Aorta (tissue), 5 donors: ENCODE data around the gene CUX1. TPM values are rescaled to one million over a fixed set of nuclear protein-coding genes. Genes with fewer than 3 reads are reported as not detected.

Source experiments
- ATAC-seq: fragments of 200-7000 bp; cut with Tn5 transposase; one replicate; pipeline ENCODE4 v1.9.1; 2022; ENCODE audit warnings: moderate library complexity; ENCODE audit not compliant: low FRiP score
- DNase-seq, 2 donors: peaks; one replicate each; pipeline ENCODE4 v3.0.0-alpha.2; 2020
- H3K27ac ChIP-seq, 2 donors: one replicate each; pipeline ENCODE4 v1.5.1; 2013; ENCODE audit warnings: low read length in 2 of 2, mild to moderate bottlenecking in 2 of 2, moderate library complexity in 2 of 2, control low read depth in 1 of 2, inconsistent platforms in 1 of 2, low read depth in 1 of 2
- H3K27me3 ChIP-seq, 2 donors: one replicate each; pipeline ENCODE4 v1.6.1; 2013; ENCODE audit warnings: control low read depth in 1 of 2, low read length in 1 of 2, mild to moderate bottlenecking in 1 of 2, moderate library complexity in 1 of 2; ENCODE audit not compliant: insufficient read depth in 2 of 2, control insufficient read depth in 1 of 2
- H3K36me3 ChIP-seq, 2 donors: one replicate each; pipeline ENCODE4 v1.6.1; 2013; ENCODE audit warnings: control low read depth in 1 of 2, low read length in 1 of 2, mild to moderate bottlenecking in 1 of 2; ENCODE audit not compliant: insufficient read depth in 2 of 2, control insufficient read depth in 1 of 2
- H3K4me1 ChIP-seq, 2 donors: one replicate each; pipeline ENCODE4 v1.6.1; 2013; ENCODE audit warnings: low read length in 2 of 2, control low read depth in 1 of 2, mild to moderate bottlenecking in 1 of 2, moderate library complexity in 1 of 2; ENCODE audit not compliant: insufficient read depth in 2 of 2, control insufficient read depth in 1 of 2
- H3K4me3 ChIP-seq, 2 donors: one replicate each; pipeline ENCODE4 v1.5.1; 2013; ENCODE audit warnings: low read length in 2 of 2, control low read depth in 1 of 2, mild to moderate bottlenecking in 1 of 2
- H3K9me3 ChIP-seq: one replicate; pipeline ENCODE4 v1.6.1; 2013; ENCODE audit warnings: mild to moderate bottlenecking, low read length; ENCODE audit not compliant: control insufficient read depth
- WGBS, 2 donors: extraction: QIAGEN DNeasy Blood & Tissue Kit; methylation state at CpG; one replicate each; pipeline ENCODE4 v1.1.7; 2013; 5-methylcytosine and 5-hydroxymethylcytosine counted together
- intact Hi-C, 2 donors: fragments of 100-400 bp; cut with DNase I; formaldehyde crosslinking; loops; one replicate each; pipeline versions ENCODE4 v1.14.2 to v1.15.0; 2022
- polyA plus RNA-seq, 2 donors: library from polyadenylated mRNA; stranded (reverse); fragments of 200-250 nt; gene quantifications; one replicate each; pipeline ENCODE4 v1.2.3, GENCODE V29; 2013
- total RNA-seq, 2 donors: library from RNA; stranded (reverse); fragmentation: NEBNext Ultra II Directional; extraction: Animal tissue kit (Norgen Biotek cat#: 25700); gene quantifications; one replicate each; pipeline ENCODE4 v1.2.1, GENCODE V29; 2021
- donor health status: healthy with polysubstance abuse.
- donor health status: Bipolar disorder and iron deficiency.
- donor health status: DM: no; HTN: no; CAD: no.
- donor health status: DM: no; HTN: no; CAD: no.
- donor health status: DM: yes; HTN: yes; CAD: no.

CUX1 gene
- total and polyA plus RNA-seq, 4 donors, result 51.6 to 159 (median 94.1) TPM

DNA sequence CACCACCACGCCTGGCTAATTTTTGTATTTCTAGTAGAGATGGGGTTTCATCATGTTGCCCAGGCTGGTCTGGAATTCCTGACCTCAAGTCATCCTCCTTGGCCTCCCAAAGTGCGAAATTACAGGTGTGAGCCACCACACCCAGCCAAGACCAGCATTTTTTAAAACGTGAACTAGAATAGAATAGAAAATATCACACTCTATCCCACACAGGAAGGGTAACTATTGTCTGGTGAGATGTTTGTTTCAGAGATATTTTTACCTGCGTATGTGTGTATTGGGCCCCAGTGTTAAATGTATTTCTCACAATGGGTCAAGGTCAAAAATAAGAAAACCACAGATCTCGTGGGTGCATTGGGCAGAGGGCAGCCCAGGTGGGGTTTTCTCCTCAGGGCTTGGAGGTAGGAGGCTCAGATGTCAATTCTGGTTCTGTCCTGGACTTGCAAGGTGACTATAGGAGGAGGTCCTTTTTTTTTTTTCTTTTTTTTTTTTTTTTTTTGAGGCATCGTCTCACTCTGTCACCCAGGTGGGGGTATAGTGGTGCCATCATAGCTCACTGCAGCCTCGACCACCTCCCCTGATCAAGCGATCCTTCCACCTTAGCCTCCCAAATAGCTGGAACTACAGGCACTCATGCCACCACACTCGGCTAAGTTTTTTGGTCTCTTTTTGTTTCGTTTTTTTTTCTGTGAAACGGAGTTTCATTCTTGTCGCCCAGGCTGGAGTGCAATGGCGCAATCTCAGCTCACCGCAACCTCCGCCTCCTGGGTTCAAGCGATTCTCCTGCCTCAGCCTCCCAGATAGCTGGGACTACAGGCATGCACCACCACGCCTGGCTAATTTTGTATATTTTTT lies 488.2 kb downstream of the CUX1 start:
- intact Hi-C loops, result no loop called here
- DNase-seq (no peak), ATAC-seq (no peak)
- Histone ChIP-seq H3K27me3 (no peaks in the 10 kb centered on the region), H3K4me3 (no peak overlapping the region), H3K27ac (no peak overlapping the region), H3K4me1 (no peaks in the 10 kb centered on the region), H3K36me3 (no peaks in the 10 kb centered on the region), H3K9me3 (no peaks in the 10 kb centered on the region)
- 95 to 97% methylated on average over 16 to 17 of the region's 17 CpGs for WGBS, 2 donors

GRCh38 chr7:102306916-102307677 lies 489.7 kb downstream of the CUX1 start:
- Histone ChIP-seq H3K27me3 (no peaks in the 10 kb centered on the region), H3K4me3 (no peak overlapping the region), H3K36me3 (no peaks in the 10 kb centered on the region), H3K4me1 (no peaks in the 10 kb centered on the region), H3K27ac (no peak overlapping the region), H3K9me3 (no peaks in the 10 kb centered on the region)
- intact Hi-C loops, result no loop called here
- ATAC-seq (peak; percentile 33), DNase-seq (peak in 1 of 2 donors; percentile 75)
- WGBS, 2 donors, result 63 to 65% methylated on average over 17 of the region's 17 CpGs

DNA sequence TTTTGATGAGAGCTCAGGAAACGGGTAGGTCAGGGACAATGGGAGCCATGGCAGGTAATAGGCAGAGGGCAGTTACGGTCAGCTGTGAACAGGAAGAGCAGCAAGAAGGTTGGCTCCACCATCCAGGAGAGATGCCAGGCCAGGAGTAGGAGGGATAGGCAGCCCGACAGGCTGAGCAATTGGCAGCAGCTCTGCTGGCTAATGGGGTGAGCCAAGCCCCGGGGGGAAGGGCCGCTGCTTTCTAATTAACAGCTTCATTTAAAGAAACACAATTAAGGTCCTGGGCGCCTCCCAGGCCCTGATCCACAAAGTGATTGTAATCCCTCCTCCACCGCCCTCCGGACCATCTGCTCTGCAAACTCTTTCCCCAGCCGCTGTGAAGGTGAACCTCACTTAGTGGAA lies 493.0 kb downstream of the CUX1 start:
- 88 to 93% methylated on average over 9 of the region's 9 CpGs for WGBS, 2 donors
- Histone ChIP-seq H3K27ac (no peak overlapping the region), H3K9me3 (no peaks in the 10 kb centered on the region), H3K36me3 (no peaks in the 10 kb centered on the region), H3K4me3 (no peak overlapping the region), H3K4me1 (no peaks in the 10 kb centered on the region), H3K27me3 (no peaks in the 10 kb centered on the region)
- intact Hi-C loops, result no loop called here
- no peak for ATAC-seq
- no peak for DNase-seq

GRCh38 chr7:102312317-102312716 lies 494.9 kb downstream of the CUX1 start:
- intact Hi-C loops, result no loop called here
- no peaks in the 10 kb centered on the region for H3K4me1 ChIP-seq
- no peak for DNase-seq
- ATAC-seq, result no peak
- H3K27ac ChIP-seq, result no peak overlapping the region
- H3K36me3 ChIP-seq, result no peaks in the 10 kb centered on the region
- 87 to 89% methylated on average over 2 of the region's 2 CpGs for WGBS, 2 donors
- H3K4me3 ChIP-seq, result no peak overlapping the region
- H3K27me3 ChIP-seq, result no peaks in the 10 kb centered on the region
- no peaks in the 10 kb centered on the region for H3K9me3 ChIP-seq

DNA sequence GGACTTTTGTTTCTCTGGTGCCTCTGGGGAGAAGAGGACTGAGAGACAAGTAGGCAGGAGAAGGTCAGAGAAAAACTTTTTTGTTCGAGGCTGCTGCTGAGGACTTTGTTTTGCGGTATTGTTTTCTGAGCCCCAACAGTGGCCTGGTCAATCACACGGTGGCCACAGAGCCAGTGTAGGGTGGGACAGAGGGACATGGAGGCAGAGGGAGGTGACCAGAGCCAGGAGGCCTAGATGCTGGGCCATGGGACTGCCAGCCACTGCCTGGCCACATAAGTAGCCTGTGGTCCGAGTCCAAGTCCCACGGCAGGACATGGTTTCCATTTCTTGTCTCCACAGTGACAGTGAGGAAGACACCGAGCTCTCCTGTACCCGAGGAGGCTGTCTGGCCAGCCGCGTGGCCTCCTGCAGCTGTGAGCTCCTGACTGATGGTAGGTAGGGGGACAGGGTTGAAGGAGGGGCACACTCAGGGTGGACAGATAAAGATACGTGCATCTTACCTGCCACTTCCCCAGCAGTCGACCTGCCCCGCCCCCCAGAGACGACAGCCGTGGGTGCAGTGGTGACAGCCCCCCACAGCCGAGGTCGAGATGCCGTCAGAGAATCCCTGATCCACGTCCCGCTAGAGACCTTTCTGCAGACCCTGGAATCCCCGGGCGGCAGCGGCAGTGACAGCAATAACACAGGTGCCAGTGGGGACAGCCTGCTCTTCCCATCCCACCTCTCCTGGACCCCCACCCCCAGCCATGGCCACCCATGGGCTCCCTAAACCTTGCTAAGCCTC lies 496.8 kb downstream of the CUX1 start:
- H3K36me3 ChIP-seq, result no peaks in the 10 kb centered on the region
- no peak overlapping the region for H3K4me3 ChIP-seq
- H3K9me3 ChIP-seq, result no peaks in the 10 kb centered on the region
- WGBS, 2 donors, result 91 to 92% methylated on average over 22 of the region's 22 CpGs
- intact Hi-C loops, result no loop called here
- no peaks in the 10 kb centered on the region for H3K27me3 ChIP-seq
- H3K27ac ChIP-seq, result no peak overlapping the region
- ATAC-seq (no peak), DNase-seq (peak in 1 of 2 donors; percentile 47)
- H3K4me1 ChIP-seq, result no peaks in the 10 kb centered on the region

DNA sequence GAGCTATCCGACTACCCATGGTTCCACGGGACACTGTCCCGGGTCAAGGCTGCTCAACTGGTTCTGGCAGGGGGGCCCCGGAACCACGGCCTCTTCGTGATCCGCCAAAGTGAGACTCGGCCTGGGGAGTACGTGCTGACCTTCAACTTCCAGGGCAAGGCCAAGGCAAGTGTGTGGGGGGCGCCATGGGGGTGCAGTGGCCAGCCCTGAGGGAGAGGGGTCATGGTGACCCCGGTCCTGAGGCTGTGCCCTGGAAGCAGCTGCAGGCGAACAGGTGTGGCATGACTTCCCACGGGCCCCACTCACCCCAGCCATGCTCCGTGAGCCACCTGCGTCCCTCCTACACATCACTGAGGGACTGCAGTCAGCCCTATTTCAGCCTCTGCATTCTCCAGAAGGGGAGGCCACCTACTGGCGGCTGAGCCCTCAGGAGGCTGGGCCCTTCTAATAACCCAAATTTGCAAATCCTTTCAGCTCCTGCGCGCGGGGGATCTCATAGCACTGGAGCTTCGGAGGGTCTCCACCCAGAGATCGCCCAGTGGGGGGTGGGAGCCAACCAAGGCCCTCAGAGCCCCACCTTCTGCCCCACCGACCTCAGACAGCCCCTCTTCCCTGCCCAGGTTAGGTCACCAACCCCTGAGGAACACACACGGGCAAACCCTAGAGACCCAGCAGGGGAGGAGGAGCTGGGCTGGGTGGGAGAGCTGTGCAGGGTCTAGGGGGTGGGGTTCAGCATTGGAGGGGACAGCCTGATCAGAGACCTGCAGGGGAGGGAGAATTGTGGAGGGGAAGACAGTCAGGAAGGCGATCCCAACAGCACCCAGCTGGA lies 500.0 kb downstream of the CUX1 start:
- Histone ChIP-seq H3K27me3 (no peaks in the 10 kb centered on the region), H3K36me3 (no peaks in the 10 kb centered on the region), H3K27ac (no peak overlapping the region), H3K4me1 (no peaks in the 10 kb centered on the region), H3K9me3 (no peaks in the 10 kb centered on the region), H3K4me3 (no peak overlapping the region)
- DNase-seq, result peak in 1 of 2 donors; percentile 67
- intact Hi-C loops, result no loop called here
- 88% methylated on average over 24 of the region's 24 CpGs for WGBS, 2 donors
- no peak for ATAC-seq

DNA sequence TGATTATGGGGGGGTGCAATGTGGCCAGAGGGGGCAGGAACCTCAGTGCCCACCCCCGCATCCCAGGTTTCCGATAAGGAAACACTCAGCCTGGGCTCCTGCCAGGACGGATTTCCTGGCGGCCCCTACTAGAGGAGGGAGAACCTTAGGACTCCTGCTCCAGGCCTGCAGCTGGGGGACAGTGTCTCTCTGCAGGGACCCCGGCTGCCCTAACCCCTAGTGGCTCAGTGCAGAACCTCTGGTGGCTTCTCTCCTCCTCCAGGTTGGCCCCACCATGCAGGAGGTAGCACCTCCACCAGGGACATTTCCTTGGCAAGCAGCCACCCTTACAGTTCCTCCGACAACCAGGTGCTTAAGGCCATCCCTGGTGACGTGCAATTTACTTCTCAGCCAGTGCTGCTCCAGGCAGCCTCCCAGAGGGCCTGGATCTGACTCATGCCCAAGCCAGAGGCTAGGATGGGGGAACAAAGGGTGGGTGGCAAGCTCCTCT lies 501.1 kb downstream of the CUX1 start:
- WGBS, 2 donors, result 82 to 89% methylated on average over 7 of the region's 7 CpGs
- Histone ChIP-seq H3K36me3 (no peaks in the 10 kb centered on the region), H3K27ac (no peak overlapping the region), H3K27me3 (no peaks in the 10 kb centered on the region), H3K4me1 (no peaks in the 10 kb centered on the region), H3K9me3 (no peaks in the 10 kb centered on the region), H3K4me3 (no peak overlapping the region)
- intact Hi-C loops, result no loop called here
- ATAC-seq (no peak), DNase-seq (peak in 1 of 2 donors; percentile 67)

GRCh38 chr7:102319671-102320070 lies 502.2 kb downstream of the CUX1 start:
- Histone ChIP-seq H3K9me3 (no peaks in the 10 kb centered on the region), H3K4me3 (no peak overlapping the region), H3K36me3 (no peaks in the 10 kb centered on the region), H3K27ac (no peak overlapping the region), H3K4me1 (no peaks in the 10 kb centered on the region), H3K27me3 (no peaks in the 10 kb centered on the region)
- ATAC-seq, result no peak
- DNase-seq, result no peak
- intact Hi-C loops, result no loop called here
- 91 to 100% methylated on average over 3 of the region's 3 CpGs for WGBS, 2 donors
